ENCODE results near the gene ABI3. TPM values are rescaled to one million over a fixed set of nuclear protein-coding genes. Genes with fewer than 3 reads are reported as not detected.
A peak's percentile ranks its signal among the peaks of the same experiment; 100 is the strongest.

Gene ABI3
- total and polyA plus RNA-seq, 9 of the 15 experiments (the other 6 are each of a cell fraction or from before 2014, with no cell fraction given): not detected

DNA sequence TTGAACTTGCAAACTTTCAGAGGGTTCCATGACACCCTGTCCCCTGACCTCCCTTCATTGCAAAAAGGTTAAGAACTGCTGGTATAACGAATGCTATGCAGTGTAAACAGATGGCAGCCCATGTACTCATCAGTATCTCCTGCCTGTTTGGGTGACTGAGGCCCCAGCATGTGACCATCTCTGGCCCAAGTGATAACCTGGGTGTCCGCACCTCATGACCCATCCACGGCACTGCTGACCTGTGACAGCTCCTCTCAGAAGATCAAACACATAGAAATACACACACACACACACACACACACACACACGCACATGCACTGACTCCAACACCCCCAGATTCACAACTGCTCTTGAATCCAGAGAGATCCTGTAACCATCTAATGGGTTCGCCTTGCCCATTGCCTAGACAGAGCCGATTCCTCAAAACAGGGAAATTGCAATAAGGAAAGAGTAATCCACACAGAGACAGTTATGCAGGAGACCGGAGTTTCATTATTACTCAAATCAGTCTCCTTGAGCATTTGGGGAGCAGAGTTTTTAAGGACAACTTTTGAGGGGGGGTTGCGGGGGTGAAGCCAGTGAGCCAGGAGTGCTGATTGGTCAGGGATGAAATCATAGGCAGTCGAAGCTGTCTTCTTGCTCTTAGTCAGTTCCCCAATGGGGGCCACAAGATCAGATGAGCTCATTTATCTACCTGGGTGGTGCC, 31.3 kb downstream of the ABI3 start:
- H3K27ac ChIP-seq (ENCODE audit: extremely low read depth, low read depth, low read length): no peak overlapping the region; the same call in 2 of the 3 replicates
- peak overlapping the region; percentile 65; the same call in 1 of the 2 replicates for H3K4me2 ChIP-seq (ENCODE audit: insufficient read depth, low read length)
- no peaks in the 10 kb centered on the region for H3K9me3 ChIP-seq (replicated peaks; ENCODE audit: control insufficient read depth, insufficient read depth, low read depth, low read length)
- no peak overlapping the region for H3K4me3 ChIP-seq
- intact Hi-C loops (cut with micrococcal nuclease): no loop called here
- H3K36me3 ChIP-seq (ENCODE audit: control insufficient read depth, insufficient read depth, low read length): no peaks in the 10 kb centered on the region
- ATAC-seq (no peak; the same call in 1 of the 3 replicates), FAIRE-seq (peak; percentile 70), DNase-seq (ENCODE audit: extremely low read depth in 1 of 4, low spot score in 3 of 4) (peak in 3 of 4 experiments; percentile 50 to 68 (median 55))
- ChIA-PET CTCF (ENCODE audit: low intra/inter-chr PET ratio) (no interaction called here), POLR2A (no interaction called here)
- H3K79me2 ChIP-seq (ENCODE audit: control insufficient read depth, insufficient read depth, low read length): no peaks in the 10 kb centered on the region
- no TSS peak for BruUV-seq (replicated peaks)
- no peaks in the 10 kb centered on the region for H3K9me1 ChIP-seq (ENCODE audit: control insufficient read depth, insufficient read depth, low read length)
- WGBS (ENCODE audit: insufficient coverage, low coverage, missing lambda C conversion rate): 16% methylated on average over 9 of the region's 9 CpGs
- peaks cover 11 to 15% of the 10 kb centered on the region in 2 experiments; a peak in 4 of 5 replicates for H3K4me1 ChIP-seq (replicated peaks in 1 of 2; ENCODE audit: control insufficient read depth in 2 of 2, insufficient read depth in 2 of 2, low read length in 2 of 2)
- H3K27me3 ChIP-seq (ENCODE audit: control insufficient read depth in 2 of 2, insufficient read depth in 2 of 2, low read length in 2 of 2): no peaks in the 10 kb centered on the region
- in situ Hi-C loops (cut with MboI): no loop called here
- H3K9ac ChIP-seq (ENCODE audit: insufficient read depth in 1 of 2, low read depth in 2 of 2, low read length in 2 of 2): no peak overlapping the region
- peak overlapping the region; percentile 66; the same call in 1 of the 2 replicates for H2AFZ ChIP-seq (ENCODE audit: low read depth, low read length)
- no peaks in the 10 kb centered on the region for H4K20me1 ChIP-seq (replicated peaks; ENCODE audit: control insufficient read depth, insufficient read depth, low read length)
- TF ChIP-seq GATAD2A (IDR thresholded peaks at IDR 0.05) (peak; percentile 48; the same call in 1 of the 2 replicates), XRCC4 (IDR thresholded peaks at IDR 0.05; ENCODE audit: extremely low read depth, insufficient read depth, insufficient read length) (no peak), POLR2B (IDR thresholded peaks at IDR 0.05; ENCODE audit: low read depth, partially characterized antibody) (no peak), IRF2 (CRISPR knock-in tag; IDR thresholded peaks at IDR 0.05) (no peak), MEF2A (IDR thresholded peaks at IDR 0.05; ENCODE audit: control insufficient read depth, low read depth, low read length) (no peak), CBX8 (IDR thresholded peaks at IDR 0.05; ENCODE audit: borderline replicate concordance, extremely low read depth, low read depth, low read length, poor library complexity, severe bottlenecking) (no peak), CXXC5 (CRISPR knock-in tag; IDR thresholded peaks at IDR 0.05) (peak; percentile 36; the same call in 1 of the 2 replicates), HDGF (IDR thresholded peaks at IDR 0.05) (peak; percentile 94)
- TF ChIP-seq, protein P1, sequence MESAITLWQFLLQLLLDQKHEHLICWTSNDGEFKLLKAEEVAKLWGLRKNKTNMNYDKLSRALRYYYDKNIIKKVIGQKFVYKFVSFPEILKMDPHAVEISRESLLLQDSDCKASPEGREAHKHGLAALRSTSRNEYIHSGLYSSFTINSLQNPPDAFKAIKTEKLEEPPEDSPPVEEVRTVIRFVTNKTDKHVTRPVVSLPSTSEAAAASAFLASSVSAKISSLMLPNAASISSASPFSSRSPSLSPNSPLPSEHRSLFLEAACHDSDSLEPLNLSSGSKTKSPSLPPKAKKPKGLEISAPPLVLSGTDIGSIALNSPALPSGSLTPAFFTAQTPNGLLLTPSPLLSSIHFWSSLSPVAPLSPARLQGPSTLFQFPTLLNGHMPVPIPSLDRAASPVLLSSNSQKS (CRISPR knock-in tag; IDR thresholded peaks at IDR 0.05): no peak
- TF ChIP-seq, protein P2, sequence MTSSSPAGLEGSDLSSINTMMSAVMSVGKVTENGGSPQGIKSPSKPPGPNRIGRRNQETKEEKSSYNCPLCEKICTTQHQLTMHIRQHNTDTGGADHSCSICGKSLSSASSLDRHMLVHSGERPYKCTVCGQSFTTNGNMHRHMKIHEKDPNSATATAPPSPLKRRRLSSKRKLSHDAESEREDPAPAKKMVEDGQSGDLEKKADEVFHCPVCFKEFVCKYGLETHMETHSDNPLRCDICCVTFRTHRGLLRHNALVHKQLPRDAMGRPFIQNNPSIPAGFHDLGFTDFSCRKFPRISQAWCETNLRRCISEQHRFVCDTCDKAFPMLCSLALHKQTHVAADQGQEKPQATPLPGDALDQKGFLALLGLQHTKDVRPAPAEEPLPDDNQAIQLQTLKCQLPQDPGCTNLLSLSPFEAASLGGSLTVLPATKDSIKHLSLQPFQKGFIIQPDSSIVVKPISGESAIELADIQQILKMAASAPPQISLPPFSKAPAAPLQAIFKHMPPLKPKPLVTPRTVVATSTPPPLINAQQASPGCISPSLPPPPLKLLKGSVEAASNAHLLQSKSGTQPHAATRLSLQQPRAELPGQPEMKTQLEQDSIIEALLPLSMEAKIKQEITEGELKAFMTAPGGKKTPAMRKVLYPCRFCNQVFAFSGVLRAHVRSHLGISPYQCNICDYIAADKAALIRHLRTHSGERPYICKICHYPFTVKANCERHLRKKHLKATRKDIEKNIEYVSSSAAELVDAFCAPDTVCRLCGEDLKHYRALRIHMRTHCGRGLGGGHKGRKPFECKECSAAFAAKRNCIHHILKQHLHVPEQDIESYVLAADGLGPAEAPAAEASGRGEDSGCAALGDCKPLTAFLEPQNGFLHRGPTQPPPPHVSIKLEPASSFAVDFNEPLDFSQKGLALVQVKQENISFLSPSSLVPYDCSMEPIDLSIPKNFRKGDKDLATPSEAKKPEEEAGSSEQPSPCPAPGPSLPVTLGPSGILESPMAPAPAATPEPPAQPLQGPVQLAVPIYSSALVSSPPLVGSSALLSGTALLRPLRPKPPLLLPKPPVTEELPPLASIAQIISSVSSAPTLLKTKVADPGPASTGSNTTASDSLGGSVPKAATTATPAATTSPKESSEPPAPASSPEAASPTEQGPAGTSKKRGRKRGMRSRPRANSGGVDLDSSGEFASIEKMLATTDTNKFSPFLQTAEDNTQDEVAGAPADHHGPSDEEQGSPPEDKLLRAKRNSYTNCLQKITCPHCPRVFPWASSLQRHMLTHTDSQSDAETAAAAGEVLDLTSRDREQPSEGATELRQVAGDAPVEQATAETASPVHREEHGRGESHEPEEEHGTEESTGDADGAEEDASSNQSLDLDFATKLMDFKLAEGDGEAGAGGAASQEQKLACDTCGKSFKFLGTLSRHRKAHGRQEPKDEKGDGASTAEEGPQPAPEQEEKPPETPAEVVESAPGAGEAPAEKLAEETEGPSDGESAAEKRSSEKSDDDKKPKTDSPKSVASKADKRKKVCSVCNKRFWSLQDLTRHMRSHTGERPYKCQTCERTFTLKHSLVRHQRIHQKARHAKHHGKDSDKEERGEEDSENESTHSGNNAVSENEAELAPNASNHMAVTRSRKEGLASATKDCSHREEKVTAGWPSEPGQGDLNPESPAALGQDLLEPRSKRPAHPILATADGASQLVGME (CRISPR knock-in tag; IDR thresholded peaks at IDR 0.05): no peak
- TF ChIP-seq, protein P3, sequence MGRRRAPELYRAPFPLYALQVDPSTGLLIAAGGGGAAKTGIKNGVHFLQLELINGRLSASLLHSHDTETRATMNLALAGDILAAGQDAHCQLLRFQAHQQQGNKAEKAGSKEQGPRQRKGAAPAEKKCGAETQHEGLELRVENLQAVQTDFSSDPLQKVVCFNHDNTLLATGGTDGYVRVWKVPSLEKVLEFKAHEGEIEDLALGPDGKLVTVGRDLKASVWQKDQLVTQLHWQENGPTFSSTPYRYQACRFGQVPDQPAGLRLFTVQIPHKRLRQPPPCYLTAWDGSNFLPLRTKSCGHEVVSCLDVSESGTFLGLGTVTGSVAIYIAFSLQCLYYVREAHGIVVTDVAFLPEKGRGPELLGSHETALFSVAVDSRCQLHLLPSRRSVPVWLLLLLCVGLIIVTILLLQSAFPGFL (CRISPR knock-in tag; IDR thresholded peaks at IDR 0.05): no peak

All from K562 (cell line).